ENCODE data around the gene ZBTB8B. TPM values are rescaled to one million over a fixed set of nuclear protein-coding genes. Genes with fewer than 3 reads are reported as not detected.

Gene ZBTB8B
- total and polyA plus RNA-seq, 8 donors = under 0.01 to 0.37 (median 0.15) TPM; not detected in 5

DNA sequence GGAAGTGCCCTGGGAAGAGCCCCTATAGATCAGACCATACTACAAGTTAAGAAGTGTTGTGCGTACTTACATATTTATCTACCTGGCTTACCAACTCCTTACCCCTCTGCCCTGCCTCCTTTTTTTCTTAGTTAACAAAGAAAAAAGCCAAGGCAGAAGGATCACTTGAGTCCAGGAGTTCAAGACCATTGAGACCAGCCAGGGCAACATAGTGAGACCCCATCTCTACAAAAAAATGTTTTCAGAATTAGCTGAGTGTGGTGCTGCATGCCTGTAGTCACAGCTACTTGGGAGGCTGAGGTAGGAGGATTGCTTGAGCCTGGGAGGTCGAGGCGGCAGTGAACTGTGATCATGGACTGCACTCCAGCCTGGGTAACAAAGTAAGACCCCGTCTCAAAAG, 1.9 kb downstream of the ZBTB8B start:
- H3K27ac ChIP-seq = no peak overlapping the region
- peaks cover 0 to 83% (median 47%) of the 10 kb centered on the region in 3 donors for H3K27me3 ChIP-seq
- H3K36me3 ChIP-seq = no peaks in the 10 kb centered on the region
- H3K4me3 ChIP-seq = no peak overlapping the region
- TF ChIP-seq EP300 (IDR thresholded peaks at IDR 0.05) (no peak), POLR2AphosphoS5 (IDR thresholded peaks at IDR 0.05) (no peak), CTCF (IDR thresholded peaks at IDR 0.05) (no peak), POLR2A (IDR thresholded peaks at IDR 0.05) (no peak)
- WGBS, 5 donors = 91 to 95% (median 93%) methylated on average over 4 of the region's 4 CpGs
- intact Hi-C loops (cut with DNase I; ENCODE audit: low total_unique reads) = no loop called here
- H3K9me3 ChIP-seq = peaks cover 0 to 2% (median 0%) of the 10 kb centered on the region in 4 donors
- H3K4me1 ChIP-seq = peaks cover 15 to 19% (median 17%) of the 10 kb centered on the region in 4 donors
- DNase-seq = no peak

DNA sequence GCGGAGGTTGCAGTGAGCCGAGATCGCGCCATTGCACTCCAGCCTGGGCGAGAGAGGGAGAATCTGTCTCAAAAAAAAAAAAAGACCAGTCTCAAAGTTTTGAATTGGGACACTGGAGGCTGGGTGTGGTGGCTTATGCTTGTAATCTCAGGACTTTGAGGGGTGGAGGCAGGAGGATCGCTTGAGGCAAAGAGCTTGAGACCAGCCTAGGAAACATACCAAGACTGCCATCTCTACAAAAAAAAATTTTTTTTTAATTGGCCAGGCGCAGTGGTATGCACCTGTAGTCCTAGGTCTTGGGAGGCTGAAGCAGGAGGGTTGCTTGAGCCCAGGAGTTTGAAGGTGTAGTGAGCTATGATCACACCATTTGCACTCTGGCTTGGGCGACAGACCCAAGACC, 3.9 kb downstream of the ZBTB8B start:
- intact Hi-C loops (cut with DNase I; ENCODE audit: low total_unique reads) = no loop called here
- peaks cover 15 to 19% (median 17%) of the 10 kb centered on the region in 4 donors for H3K4me1 ChIP-seq
- no peak for DNase-seq

GRCh38 chr1:32470431-32470830, 5.6 kb downstream of the ZBTB8B start:
- WGBS, 5 donors = 68 to 86% (median 82%) methylated on average over 11 of the region's 11 CpGs

More for the DNA sequence above, 3.9 kb downstream of the ZBTB8B start:
- TF ChIP-seq EP300 (IDR thresholded peaks at IDR 0.05) (no peak), CTCF (IDR thresholded peaks at IDR 0.05) (no peak), POLR2A (IDR thresholded peaks at IDR 0.05) (no peak), POLR2AphosphoS5 (IDR thresholded peaks at IDR 0.05) (no peak)
- H3K27me3 ChIP-seq = peaks cover 0 to 79% (median 47%) of the 10 kb centered on the region in 3 donors
- H3K36me3 ChIP-seq = no peaks in the 10 kb centered on the region
- peaks cover 0 to 2% (median 0%) of the 10 kb centered on the region in 4 donors for H3K9me3 ChIP-seq
- H3K27ac ChIP-seq = no peak overlapping the region
- WGBS, 5 donors = 89 to 96% (median 95%) methylated on average over 8 of the region's 8 CpGs
- H3K4me3 ChIP-seq = no peak overlapping the region

DNA sequence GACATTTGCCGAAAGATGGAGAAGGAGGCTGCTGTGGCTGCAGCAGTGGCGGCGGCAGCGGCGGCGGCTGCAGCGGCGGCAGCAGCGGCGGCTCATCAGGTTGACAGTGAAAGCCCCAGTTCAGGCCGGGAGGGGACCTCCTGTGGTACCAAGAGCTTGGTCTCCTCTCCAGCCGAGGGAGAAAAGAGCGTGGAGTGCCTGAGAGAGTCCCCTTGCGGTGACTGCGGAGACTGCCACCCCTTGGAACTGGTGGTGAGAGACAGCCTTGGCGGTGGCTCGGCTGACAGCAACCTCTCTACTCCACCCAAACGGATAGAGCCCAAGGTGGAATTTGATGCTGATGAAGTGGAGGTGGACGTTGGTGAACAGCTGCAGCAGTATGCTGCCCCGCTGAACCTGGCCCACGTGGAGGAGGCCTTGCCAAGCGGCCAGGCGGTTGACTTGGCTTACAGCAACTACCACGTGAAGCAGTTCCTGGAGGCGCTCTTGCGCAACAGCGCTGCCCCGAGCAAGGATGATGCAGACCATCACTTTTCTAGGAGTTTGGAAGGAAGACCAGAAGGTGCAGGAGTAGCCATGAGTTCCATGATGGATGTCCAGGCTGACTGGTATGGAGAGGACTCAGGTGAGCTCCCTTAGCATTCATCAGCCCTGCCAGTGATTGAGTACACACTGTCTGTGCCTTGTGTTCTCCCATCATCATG, 6.3 kb downstream of the ZBTB8B start:
- 72 to 77% (median 73%) methylated on average over 26 to 28 of the region's 28 CpGs for WGBS, 5 donors
- peak in 1 of 2 donors; percentile 31 for DNase-seq
- no peaks in the 10 kb centered on the region for H3K36me3 ChIP-seq
- no peak overlapping the region for H3K27ac ChIP-seq
- TF ChIP-seq CTCF (IDR thresholded peaks at IDR 0.05) = peak in 2 of 7 experiments; percentile 15 to 16
- TF ChIP-seq POLR2A (IDR thresholded peaks at IDR 0.05) = no peak
- TF ChIP-seq EP300 (IDR thresholded peaks at IDR 0.05) = no peak
- no peak for TF ChIP-seq POLR2AphosphoS5 (IDR thresholded peaks at IDR 0.05)
- intact Hi-C loops (cut with DNase I; ENCODE audit: low total_unique reads) = no loop called here
- peaks cover 0 to 2% (median 0%) of the 10 kb centered on the region in 4 donors for H3K9me3 ChIP-seq
- H3K4me3 ChIP-seq = no peak overlapping the region
- H3K4me1 ChIP-seq = peaks cover 0 to 12% (median 2%) of the 10 kb centered on the region in 4 donors
- peaks cover 0 to 55% (median 27%) of the 10 kb centered on the region in 3 donors for H3K27me3 ChIP-seq

More at GRCh38 chr1:32470431-32470830, 5.6 kb downstream of the ZBTB8B start:
- TF ChIP-seq EP300 (IDR thresholded peaks at IDR 0.05) (no peak), POLR2AphosphoS5 (IDR thresholded peaks at IDR 0.05) (no peak), POLR2A (IDR thresholded peaks at IDR 0.05) (no peak), CTCF (IDR thresholded peaks at IDR 0.05) (no peak)
- peak in 1 of 2 donors; percentile 16 for DNase-seq
- H3K4me1 ChIP-seq = peaks cover 2 to 14% (median 5%) of the 10 kb centered on the region in 4 donors
- peaks cover 0 to 62% (median 33%) of the 10 kb centered on the region in 3 donors for H3K27me3 ChIP-seq
- intact Hi-C loops (cut with DNase I; ENCODE audit: low total_unique reads) = no loop called here
- H3K27ac ChIP-seq = no peak overlapping the region
- H3K36me3 ChIP-seq = no peaks in the 10 kb centered on the region
- no peak overlapping the region for H3K4me3 ChIP-seq
- peaks cover 0 to 2% (median 0%) of the 10 kb centered on the region in 4 donors for H3K9me3 ChIP-seq
